Measurements from ENCODE around the gene ANGPTL2.

- TF ChIP-seq CTCF (IDR thresholded peaks at IDR 0.05) (no peak), POLR2A (IDR thresholded peaks at IDR 0.05) (no peak)
Observed at GRCh38 chr9:127114606-127115005, 7.8 kb downstream of the ANGPTL2 start.

Measured in uterus (tissue), 2 donors.